GM21367 (cell line): ENCODE measurements around the gene B4GALT3.
"Not testable (repeated sequence)": the region's sequence is repeated elsewhere in the genome, so short reads cannot be mapped to it uniquely, and the experiment has no call there.

Experiments
- ATAC-seq: cut with Tn5 transposase; IDR thresholded peaks from one replicate; pipeline ENCODE4 v1.9.1; 2021; ENCODE audit not compliant: unreplicated experiment

The B4GALT3 gene

GRCh38 chr1:161177112-161177935 lies at the start of gene B4GALT3:
Gene B4GALT3, minus strand, starts transcription at chr1:161177507. Its CDS starts 1,447 bp downstream, at chr1:161176060.
- peak; percentile 59 for ATAC-seq

- ATAC-seq = no peak
Observed at GRCh38 chr1:161226759-161227158, 49.5 kb upstream of the B4GALT3 start.

DNA sequence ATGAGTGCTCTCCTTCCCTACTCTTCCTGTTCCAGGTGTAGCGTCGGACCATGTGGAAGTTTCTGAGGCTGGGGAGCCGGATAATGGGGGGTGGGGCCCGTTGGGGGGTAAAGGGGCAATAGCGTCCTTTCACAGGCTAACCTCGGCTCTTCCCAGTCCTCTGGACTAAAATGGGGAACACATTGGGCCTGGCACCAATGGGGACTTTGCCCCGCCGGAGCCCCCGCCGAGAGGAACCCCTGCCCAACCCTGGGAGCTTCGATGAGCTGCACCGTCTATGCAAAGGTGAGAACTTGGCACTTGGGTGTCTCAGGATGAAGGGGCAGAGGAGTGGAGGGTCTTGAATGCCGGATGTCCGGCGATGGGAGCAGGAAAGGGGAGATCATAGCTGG lies 49.0 kb upstream of the B4GALT3 start:
- ATAC-seq = no peak

- ATAC-seq = peak; percentile 89
Observed at GRCh38 chr1:161225534-161226319, 48.4 kb upstream of the B4GALT3 start, which contains the start of gene TOMM40L. Gene TOMM40L, plus strand, starts transcription at chr1:161226060. Its CDS starts 430 bp downstream, at chr1:161226490.

- no peak for ATAC-seq
Observed at GRCh38 chr1:161225178-161225533, 47.8 kb upstream of the B4GALT3 start.

DNA sequence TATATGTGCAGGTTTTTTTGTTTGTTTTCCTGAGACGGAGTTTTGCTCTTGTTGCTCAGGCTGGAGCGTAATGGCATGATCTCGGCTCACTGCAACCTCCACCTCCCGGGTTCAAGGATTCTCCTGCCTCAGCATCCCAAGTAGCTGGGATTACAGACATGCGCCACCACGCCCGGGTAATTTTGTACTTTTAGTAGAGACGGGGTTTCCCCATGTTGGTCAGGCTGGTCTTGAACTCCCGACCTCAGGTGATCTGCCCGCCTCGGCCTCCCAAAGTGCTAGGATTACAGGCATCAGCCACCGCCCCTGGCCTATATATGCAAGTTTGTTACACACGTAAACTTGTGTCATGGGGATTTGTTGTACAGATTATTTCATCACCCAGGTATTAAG lies 47.4 kb upstream of the B4GALT3 start:
- ATAC-seq = not testable (repeated sequence)

DNA sequence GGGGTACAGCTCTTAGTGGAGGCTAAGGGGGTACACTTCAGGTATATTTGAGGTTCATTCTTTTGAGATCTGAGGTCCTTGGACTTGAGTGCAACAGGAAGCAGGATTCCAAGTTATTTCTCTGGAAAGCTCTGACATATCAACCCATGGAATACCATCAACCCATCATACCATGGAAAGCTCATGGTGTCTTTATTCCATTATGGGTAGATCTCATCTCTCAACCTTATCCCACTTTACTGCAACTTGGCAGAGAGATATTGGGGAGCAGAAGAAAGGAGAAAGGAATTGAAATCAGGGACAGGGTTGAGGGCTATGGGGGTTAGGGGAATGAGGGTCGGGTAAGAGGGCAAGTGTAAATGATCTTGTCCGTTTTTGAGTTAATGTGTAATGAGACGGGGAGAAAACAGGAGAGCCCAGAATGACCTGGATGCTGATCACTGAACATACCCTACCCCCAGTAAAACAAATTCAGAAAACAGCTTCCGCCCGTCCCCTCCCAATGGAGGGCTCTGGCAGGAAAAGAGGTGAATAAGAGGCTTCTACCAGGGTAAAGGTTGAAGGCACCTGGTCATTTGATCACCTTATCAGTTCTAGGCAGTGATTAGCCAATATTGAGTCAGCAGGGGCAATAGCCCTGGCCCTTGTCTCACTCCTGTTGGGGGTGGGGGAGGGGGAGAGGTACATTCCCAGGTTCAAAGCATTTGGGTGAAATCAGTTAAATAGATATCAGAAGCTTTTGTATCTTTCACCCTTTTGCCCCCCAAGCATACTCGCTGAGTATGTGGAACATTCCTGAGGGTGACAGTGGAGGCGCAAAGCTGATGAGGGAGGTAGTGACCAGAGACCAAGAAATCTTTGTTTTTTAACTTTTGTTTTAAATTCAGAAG lies 46.7 kb upstream of the B4GALT3 start:
- ATAC-seq = no peak

GRCh38 chr1:161222175-161223019 lies 45.1 kb upstream of the B4GALT3 start:
- no peak for ATAC-seq

DNA sequence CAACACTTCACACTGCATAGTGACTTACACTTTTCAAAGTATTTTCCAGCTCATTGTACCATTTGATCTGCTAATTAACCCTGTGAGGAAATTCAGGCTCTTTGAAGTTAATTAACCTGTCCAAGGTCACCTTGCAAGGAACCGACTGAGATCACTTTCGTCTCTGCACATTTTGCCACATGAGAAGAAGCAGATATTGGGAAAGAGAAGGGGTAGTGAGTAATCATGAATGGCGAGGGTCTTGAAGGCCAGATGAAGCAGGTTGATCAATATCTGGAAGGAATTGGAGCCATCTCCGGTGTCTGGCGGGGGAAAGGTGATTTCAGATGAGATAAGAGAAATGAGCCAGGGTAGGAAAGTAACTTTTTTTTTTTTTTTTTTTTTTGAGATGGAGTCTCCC lies 42.7 kb upstream of the B4GALT3 start:
- no peak for ATAC-seq

GRCh38 chr1:161219078-161219892 lies 42.0 kb upstream of the B4GALT3 start:
- ATAC-seq = no peak

GRCh38 chr1:161218301-161219077 lies 41.2 kb upstream of the B4GALT3 start:
- no peak for ATAC-seq

- no peak for ATAC-seq
Observed at GRCh38 chr1:161217831-161218230, 40.5 kb upstream of the B4GALT3 start.

DNA sequence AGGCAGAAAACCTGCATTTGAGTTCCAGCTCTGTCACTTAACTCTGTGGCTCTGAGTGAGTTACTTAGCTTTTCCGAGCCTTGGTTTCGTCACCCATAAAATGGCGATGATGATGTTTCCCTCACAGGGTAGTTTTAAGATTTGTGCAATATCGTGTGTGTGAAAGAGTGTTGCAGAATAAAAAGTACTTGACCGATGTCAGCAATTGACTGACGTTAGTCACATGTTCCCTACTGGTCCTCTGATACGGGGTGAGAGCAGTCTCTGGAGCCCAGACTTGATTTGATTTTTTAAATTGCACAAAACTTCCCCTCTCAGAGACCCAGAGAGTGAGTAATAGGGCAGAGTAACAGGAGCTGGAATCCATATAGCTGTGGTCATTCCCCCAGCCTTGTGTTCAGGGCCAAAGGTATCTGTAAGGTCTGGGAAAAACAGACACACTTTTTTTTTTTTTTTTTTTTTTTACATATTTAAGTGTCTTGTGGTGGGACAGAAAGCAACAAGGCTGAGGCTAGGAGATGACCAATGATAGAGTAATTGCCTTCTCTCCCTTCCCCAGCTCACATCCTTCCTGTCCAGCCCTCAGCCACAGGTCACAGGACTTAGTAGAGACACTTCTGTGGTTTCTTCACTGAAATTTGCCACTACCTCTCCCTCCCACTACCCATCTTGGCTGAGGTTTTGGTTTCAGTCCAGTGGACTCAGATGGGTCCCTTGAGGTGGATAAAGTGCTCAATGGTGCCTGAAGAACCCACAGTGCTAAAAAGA lies 39.8 kb upstream of the B4GALT3 start:
- peak; percentile 89 for ATAC-seq

DNA sequence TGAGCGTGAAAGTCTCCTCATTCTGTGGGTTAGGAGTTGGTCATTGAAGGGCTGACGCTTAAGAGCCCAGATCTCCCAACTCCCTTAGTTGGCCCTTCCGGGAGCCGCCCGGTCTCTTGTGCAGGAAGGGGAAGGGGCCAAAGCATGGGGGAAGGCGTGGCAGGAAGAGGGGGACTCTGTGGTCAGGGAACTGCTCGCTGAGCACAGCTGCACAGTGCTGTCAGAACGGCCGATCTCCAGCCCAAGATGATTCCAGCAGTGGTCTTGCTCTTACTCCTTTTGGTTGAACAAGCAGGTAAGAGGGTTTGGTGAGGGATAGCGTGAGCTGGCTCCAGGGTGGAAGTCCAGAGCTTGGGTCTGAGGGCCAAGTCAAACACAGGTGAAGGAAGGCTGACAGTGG lies 37.8 kb upstream of the B4GALT3 start, which contains the start of gene FCER1G:
Gene FCER1G (plus strand): TSS at position 220 of the 400 bp plus-strand sequence. CDS start 27 bp downstream, at position 247.
- ATAC-seq = no peak

DNA sequence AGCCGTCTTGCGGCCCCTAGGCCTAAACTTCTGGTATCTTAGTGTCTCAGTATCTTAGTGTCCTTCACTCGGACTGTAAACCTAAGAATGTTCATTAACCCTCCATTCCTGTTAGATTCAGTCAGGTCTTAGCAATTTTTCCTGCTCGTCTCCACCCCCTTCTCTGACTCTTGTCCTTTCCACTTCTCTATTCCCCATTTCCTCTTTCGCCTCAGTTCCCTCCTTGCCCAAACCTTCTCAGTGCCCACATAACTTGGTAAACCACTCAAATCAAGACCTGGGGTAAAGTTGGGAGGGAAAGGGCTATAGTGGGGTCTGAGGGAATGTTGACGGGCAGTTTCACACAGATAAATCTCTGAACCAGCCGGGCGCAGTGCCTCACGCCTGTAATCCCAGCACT lies 37.1 kb upstream of the B4GALT3 start:
- ATAC-seq = no peak

- ATAC-seq = no peak
Observed at GRCh38 chr1:161209790-161210409, 32.6 kb upstream of the B4GALT3 start.

GRCh38 chr1:161207173-161207572 lies 29.9 kb upstream of the B4GALT3 start:
- no peak for ATAC-seq
